HG03378 (cell line): ENCODE data around the gene DENND10.
"Not testable (repeated sequence)": the region's sequence is repeated elsewhere in the genome, so short reads cannot be mapped to it uniquely, and the experiment has no call there.

Experiments used
- ATAC-seq: cut with Tn5 transposase; IDR thresholded peaks from one replicate; pipeline ENCODE4 v1.9.1; 2021; ENCODE audit warnings: mild to moderate bottlenecking, moderate library complexity; ENCODE audit not compliant: unreplicated experiment

The DENND10 gene

GRCh38 chr10:119098576-119098975 is 5.3 kb upstream of the DENND10 start:
- ATAC-seq: no peak

- no peak for ATAC-seq
These were observed 3.3 kb upstream of the DENND10 start for GRCh38 chr10:119100434-119101238.

DNA sequence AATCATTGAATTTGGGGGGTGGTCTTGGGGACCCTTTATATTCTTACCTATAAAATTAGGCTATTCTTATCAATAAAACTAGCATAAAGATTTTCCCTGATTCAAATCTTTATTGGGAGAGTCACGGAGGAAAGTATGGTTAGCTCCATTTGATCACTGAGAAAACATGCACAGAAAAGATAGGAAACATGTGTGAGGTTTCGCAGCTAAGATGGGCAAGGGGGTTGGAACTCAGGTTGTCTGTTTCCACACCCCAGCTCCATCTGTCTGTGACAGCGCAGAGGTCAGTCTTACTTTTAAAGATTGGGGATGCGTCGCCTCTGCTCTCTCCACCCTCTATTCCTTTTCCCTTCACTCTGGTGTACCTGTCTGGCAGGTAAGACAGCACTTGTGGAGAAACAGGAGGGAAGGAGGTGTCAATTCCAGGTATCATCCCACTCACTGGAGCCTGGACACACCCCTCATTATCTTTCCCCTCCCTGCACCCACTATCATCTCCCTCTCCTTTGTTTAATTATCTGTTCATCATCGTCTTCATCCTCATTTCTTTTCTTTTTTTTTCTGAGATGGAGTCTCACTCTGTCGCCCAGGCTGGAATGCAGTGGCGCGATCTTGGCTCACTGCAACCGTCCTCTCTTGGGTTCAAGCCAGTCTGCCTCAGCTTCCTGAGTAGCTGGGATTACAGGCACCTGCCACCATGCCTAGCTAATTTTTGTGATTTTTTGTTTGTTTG is 2.4 kb upstream of the DENND10 start:
- no peak for ATAC-seq

- peak; percentile 3 for ATAC-seq
These were observed 541 bp upstream of the DENND10 start for GRCh38 chr10:119103241-119103902.

- ATAC-seq: peak; percentile 21
These were observed 722 bp downstream of the DENND10 start for GRCh38 chr10:119104654-119105015.

DNA sequence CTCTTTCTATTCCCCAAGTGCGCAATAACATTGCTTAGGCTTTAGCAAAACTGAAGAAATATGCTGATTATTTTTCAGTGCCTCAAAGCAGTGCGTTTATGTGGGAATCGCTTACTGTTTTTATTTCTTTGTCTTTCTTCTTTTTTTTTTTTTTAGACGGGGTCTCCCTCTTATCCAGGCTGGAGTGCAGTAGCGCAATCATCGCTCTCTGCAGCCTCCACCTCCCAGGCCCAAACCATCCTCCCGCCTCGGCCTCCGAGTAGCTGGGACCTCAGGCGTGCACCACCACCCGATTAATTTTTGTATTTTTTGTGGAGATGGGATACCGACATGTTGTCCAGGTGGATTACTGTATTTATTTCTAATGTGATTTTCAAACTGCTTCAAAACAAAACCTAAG is 1.2 kb downstream of the DENND10 start:
- no peak for ATAC-seq

DNA sequence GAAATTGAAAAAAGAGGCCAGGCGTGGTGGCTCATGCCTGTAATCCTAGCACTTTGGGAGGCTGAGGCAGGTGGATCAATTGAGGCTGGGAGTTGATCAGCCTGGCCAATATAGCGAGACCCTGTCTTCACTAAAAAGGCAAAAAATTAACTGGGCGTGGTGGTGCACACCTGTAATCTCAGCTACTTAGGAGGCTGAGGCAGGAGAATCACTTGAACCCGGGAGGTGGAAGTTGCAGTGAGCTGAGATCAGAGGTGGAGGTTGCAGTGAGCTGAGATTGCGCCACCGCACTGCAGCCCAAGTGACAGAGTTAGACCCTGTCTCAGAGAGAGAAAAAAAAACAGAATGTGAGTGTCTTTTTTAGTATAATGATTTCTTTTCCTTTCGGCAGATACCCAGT is 2.0 kb downstream of the DENND10 start:
- not testable (repeated sequence) for ATAC-seq

DNA sequence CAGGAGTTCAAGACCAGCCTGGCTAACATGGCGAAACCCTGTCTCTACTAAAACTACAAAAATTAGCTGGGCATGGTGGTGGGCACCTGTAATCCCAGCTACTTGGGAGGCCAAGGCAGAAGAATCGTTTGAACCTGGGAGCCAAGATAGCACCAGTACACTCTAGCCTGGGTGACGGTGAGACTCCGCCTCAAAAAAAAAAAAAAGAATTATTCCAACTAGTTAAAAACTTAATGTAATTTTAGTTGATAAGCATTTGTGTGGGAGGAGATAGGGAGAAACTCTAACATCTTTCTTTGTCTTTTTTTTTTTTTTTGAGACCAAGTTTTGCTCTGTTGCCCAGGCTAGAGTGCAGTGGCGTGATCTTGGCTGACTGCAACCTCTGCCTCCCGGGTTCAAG is 3.2 kb downstream of the DENND10 start:
- ATAC-seq: not testable (repeated sequence)

GRCh38 chr10:119107771-119108170 is 3.9 kb downstream of the DENND10 start:
- not testable (repeated sequence) for ATAC-seq

- no peak for ATAC-seq
These were observed 8.1 kb downstream of the DENND10 start for GRCh38 chr10:119112056-119112455.

- no peak for ATAC-seq
These were observed 10.1 kb downstream of the DENND10 start for GRCh38 chr10:119113751-119114732.

DNA sequence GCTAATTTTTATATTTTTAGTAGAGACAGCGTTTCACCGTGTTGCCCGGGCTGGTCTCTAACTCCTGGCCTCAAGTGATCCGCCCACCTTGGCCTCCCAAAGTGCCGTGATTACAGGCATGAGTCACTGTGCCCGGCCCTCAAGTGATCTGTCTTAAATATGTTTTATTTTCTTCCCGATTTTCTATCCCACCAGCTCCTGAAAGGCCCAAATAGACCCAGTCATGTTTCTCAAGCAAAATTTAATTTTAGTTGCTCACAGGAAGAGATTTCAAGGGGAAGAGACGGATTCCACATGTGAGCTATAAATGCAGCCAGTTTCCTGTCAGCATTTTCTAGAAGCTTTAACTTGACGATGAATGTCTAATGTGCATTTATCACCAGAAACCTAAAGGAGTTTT is 12.0 kb downstream of the DENND10 start:
- ATAC-seq: no peak

- no peak for ATAC-seq
These were observed 12.5 kb downstream of the DENND10 start for GRCh38 chr10:119116326-119116951.

- ATAC-seq: no peak
These were observed 14.3 kb downstream of the DENND10 start for GRCh38 chr10:119118231-119118630.

DNA sequence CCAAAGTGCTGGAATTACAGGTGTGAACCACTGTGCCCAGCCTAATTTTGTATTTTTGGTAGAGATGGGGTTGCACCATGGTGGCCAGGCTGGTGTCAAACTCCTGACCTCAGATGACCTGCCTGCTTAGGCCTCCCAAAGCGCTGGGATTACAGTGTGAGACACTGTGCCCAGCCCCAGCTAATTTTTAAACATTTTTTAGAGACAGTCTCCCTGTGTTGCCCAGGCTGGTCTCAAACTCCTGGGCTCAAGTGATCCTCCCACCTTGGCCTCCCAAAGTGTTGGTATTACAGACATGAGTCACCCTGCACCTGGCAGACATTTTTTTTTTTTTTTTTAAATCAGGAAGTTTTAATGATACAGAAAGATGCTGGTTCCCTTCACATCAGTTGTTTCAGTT is 15.5 kb downstream of the DENND10 start:
- ATAC-seq: no peak

DNA sequence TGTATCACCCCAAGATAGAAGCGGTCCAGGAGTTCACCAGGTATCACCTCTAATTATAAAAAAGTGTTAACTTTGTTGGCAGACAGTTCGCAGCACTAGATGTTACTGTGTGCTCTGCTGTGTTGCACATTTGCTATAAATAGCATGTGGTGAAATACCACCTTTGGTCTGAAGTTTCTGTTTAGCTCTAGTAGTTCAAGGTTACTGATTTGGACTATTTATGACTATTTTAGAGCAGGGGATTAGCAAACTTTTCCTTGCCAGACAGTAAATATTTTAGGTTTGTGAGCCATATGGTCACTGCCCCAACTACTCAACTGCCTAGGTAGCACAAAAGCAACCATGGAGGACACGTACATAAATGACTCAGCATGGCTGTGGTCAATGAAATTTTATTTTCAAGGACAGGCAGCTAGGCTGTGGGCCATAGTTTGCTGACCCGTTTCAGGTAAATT is 16.5 kb downstream of the DENND10 start:
- peak; percentile 95 for ATAC-seq

DNA sequence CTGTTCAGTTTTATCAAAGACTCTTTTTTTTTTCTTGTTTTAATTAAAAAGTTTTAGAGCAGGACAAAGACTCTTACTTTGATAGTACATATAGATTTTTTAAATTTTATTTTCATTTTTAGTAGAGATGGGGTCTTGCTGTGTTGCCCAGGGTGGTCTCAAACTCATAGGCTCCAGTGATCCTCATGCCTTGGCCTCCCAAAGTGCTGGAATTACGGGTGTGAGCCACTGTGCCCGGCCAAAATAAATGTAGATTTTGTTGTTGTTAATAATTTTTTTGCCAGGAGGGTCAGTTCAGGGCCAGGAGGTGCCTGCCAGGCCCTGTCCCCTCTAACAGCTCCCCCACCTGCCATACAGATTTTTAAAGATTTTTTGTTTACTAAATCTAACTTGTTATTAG is 17.0 kb downstream of the DENND10 start:
- no peak for ATAC-seq

- ATAC-seq: no peak
These were observed 22.0 kb downstream of the DENND10 start for GRCh38 chr10:119125942-119126341.

DNA sequence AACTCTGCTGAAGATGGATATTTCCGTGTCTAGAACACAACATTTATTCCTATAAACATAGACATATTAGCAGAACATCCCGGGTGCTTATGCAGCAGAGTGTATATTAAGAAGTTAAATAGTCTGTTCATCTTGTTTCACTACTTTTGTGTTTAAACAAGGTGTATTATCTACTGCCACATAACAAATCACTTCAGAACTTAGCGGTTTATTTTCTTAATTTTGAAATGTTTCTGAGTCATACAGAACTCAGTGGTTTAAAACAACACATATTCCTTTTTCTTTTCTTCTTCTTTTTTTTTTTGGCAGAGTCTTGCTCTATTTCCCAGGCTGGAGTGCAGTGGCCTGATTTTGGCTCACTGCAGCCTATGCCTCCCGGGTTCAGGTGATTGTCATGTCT is 25.8 kb downstream of the DENND10 start:
- no peak for ATAC-seq
